Activated gamma-delta T cell (primary cell): ENCODE data around the gene C1orf159.

Experiments
- DNase-seq: peaks from one replicate; lab custom pipeline; 2025; lab: John Stamatoyannopoulos, UW

C1orf159 gene

DNA sequence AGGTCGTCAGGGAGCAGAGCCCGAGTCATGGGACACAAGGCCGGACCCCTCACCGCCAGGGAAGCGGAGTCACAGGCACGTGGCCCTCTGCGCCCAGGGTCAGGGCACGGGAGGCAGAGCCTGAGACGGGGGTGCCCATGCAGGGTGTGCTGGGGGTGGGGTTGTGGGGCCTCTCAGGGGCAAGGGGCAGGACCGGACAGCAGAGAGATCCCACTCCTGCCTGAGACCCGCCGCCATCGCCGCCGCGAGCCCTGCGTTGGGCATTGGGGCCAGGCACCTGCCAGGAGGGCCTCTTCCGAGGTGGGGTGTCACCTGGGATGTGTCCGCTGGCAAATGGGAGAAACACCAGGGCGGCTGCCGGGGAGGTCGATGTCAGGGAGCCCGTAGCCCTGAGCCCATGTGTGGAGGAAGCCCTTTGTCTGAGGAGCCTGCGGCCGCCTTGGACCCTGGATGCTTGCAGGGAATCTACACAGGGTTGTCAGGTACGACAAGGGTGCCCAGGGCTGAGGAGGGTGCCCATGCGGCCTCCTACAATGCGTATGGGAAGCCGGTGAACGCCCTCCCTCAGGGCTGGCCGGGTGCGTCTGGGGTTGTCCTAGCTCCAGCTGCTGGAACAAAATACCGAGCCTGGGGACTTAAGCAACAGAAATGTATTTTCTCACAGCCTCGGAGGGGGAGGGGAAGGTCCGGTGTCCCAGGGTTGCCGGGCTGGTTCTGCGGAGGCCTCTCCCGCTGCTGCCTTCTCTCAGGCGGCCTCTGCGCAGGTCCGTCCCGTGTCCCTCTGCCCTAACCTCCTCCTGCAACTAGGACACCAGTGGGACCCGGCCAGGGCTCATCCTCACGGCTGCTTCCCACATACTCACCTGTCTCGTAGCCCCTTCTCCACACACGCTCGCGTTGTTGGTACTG lies 16.4 kb upstream of the C1orf159 start:
- no peak for DNase-seq

DNA sequence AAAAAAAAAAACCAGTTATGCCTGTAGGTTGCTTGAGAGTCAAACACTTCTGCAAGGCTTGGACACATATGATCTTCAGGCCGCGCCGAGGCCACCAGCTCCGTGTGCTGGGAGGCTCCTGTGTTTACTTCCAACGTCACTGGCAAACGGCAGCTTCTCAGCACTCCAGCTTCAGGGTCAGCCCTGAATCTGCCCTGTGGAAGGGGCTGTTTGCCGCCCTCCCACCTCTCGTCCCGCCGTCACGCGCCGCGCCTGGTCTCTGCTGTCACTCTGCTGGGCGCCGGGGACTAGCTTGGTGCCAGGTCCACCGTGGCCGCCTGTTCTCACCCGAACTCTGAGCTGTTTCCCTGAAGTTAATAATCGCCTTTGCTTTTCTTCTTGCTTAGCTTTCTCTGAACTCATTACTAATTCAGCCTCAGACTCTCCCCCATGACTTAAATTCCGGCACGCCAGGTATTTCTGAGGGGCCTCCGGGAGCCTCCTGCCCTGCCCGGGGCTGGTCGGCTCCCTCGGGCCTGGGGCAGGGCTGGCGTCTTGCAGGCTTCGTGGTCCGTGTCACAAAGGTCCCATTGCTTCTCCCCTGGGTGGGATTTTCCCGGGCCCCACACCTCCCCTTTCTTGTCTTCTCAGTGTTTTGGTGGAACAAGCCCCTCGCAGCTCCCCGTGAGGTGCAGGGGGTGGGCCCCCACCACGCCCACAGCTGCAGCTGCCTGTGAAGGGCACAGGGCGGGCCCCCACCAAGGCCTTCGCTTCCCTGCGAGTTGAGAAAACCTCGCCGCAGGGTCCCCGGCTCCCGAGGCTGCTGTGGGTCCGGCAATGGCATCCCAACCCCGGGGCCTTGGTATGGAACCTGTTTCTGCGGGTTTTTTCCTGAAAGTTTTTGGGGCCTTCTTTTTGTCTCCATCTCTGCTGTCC lies 14.6 kb upstream of the C1orf159 start:
- DNase-seq: no peak

DNA sequence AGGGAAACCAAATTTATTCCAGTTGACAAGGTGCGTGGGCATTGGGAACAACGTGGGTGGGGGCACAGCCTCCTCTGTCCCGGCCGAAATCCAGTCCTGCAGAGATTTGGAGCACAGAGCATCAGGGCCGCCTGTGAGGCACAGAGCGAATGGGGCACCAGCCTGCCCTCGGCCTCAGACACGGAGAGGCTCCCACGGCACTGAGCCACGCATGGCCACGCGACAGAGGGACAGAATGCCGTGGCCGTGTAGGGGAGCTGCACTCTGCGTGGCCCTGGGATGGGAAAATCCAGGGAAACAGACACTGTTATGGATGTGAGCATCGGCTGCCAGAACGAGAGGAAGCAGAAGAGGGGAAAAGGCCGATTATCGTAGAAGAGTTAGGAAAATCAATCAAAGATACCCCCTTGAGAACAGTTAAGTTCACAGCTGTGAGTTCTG lies 13.5 kb upstream of the C1orf159 start:
- DNase-seq: no peak

DNA sequence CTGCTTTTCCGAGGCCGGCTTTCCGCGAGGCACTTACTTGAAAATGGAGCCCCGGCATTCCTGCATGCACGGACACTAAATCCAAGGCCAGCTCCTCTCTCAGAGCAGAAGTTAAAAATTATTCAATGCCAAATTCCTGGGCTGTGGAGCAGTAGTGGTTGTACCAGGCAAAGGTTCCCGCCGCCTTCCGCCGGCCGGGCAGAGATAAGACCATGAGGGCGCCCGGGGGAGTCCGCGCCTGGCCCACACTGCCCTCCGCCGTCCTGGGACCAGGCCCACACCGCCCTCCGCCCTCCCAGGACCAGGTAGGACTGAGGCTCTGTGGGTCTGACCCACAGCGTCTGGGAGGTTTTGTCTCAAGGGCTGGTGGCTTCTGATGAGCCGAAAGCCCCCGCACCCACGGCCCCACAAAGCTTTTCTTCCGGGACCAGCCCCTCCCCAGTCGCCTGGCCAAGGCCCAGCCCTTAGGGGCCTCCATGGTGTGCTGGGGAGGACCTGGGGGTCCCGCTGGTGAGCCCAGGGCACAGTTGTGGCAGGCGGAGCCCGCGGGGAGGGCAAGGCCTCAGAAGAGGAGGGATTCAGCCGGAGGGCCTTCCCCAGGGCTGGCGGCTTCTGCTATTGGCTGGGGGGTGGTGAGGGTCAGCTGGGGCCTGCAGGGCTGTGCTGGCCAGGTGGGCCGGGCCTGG lies 12.7 kb upstream of the C1orf159 start:
- no peak for DNase-seq

DNA sequence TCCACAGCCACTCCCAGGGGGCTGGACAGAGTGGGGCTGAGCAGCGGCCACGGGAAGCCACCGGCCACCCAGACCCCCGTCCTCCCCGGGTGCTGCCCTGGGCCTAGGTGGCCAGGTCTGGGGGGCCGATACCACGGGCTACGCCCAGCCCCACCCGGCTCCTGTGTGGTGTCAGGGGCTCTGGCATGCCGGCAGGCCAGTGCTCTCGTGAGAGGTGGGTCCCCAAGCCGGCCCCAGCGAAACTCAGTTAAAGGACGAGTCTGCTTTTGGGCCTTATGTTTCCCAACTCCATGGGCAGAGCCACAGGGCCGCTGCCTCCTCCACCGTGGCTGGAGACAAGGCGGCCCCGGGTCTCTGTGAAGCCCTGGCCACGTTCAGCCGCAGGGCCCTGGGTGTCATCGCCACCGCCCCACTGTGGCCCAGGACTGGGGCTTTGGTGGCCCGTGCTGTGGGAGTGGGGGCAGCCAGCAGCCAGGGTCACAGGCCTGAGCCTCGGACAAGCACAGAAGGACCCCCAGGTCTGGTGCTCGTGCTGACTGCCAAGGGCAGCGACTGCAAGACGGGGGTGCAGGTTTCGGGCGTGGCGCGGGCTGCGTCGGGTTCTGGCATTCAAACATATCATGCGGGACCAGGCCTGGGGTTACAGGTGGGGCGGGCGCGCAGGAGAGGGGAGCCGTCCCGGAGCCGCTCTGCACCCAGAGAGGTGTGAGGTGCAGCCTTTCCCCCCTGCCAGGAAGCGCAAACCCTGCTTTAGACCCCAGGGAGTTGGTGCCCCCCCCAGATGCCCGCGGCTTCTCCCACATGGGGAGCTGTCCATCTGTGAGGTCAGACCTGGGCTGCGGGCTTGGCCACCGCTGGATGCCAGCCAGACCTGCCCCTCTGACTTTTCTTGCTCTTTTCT lies 11.9 kb upstream of the C1orf159 start:
- DNase-seq: no peak

DNA sequence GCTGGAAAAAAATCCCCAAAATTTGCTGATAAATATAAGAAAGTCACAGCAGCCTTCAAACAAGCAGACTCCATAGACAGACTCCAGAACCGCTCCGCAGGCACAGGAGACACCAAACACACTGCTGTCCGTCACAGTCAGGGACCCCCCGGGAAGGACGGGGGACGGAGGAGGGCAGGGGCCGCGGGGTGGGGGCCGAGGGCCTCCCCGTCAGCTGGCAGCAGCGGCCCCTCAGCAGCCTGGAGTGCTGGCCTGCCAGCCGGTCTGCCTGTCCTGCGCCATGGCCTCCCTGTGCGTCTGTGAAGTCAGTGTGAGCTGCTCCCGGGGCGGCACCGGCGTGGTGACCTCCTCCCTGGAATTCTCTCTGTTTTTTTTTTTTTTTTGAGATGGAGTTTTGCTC lies 10.1 kb upstream of the C1orf159 start:
- DNase-seq: no peak

DNA sequence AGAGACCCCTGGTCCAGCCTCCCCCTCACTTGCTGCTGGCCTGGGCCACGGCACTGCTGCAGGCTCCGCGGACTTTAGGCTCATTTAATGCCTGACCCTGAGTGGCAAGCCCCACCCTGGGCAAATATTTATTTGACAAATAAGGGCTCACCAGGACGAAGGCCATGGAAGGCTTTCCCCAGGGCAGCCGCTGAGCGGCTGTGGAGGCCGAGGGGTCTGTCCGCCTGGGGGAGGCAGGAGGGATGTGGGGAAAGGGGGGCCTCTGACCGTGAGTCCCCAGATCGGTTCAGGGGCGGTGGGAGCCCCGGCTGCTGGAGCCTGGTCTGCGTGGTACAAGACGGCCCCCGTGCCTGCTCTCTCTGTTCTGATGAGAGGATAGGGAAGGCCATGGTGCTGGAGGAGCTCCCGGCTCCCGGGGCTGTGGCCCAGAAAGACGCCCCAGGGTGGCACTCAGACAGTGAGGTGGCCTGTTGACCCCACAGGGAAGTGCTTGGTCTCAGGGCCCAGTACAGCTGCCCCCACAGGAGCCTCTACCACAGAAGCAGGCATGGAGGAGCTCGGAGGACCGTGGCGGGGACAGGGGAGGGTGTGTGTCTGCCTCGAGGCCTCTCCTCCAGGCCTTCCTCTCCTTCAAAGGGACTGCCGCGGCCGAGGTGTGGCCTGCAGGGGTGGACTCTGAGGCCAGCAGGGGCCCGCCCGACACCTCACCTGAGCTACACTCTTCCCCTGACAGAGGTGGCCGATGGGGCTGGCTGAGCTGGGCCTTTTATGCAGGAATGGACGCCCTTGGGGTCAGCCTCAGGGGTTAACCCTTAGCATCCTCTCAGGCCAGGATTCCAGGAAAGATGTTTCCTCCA lies 9.1 kb upstream of the C1orf159 start:
- no peak for DNase-seq

DNA sequence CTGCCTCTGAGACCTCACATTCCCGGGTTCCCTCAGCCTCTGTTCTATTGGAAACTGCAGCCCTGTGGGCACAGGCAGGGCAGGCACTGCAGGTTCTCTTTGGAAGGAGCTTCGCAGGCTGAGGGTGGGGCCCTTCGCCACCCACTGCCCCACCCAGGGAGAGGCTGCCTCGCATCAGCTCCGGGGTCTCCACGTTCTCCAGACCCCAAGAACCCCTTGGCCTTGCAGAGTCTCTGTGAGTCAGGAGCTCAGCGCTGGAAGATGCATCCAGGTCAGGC lies 8.6 kb upstream of the C1orf159 start:
- DNase-seq: no peak

DNA sequence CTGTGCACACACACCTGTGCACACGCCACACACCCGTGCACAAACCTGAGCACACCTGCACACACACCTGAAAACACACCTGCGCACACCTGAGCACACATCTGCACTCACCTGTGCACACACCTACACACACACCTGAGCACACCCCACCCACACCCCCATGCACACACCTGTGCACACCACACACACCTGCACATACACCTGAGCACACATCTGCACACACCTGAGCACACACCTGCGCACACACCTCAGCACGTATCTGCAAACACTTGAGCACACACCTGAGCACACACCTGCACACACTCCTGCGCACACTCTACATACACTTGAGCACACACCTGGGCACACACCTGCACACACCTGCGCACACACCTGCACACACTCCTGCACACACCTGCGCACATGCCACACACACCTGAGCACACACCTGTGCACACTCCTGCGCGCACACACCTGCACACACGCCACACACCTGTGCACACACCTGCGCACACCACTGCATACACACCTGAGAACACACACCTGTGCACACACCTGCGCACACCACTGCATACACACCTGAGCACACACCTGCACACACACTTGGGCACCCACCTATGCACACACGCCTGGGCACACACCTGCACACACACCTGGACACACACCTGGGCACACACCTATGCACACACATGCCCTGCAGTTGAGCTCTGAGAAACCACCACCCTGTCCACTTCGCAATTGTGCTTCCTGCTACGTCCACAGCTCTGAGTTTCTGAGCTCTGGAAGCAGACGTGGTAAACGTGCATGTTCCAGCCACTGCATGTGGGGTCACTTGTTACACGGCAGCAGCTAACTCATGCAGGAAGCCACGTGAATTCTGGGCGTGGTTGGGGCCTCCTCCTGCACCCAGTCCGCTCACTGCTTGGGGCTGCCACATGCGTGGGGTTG lies 8.0 kb upstream of the C1orf159 start:
- no peak for DNase-seq

DNA sequence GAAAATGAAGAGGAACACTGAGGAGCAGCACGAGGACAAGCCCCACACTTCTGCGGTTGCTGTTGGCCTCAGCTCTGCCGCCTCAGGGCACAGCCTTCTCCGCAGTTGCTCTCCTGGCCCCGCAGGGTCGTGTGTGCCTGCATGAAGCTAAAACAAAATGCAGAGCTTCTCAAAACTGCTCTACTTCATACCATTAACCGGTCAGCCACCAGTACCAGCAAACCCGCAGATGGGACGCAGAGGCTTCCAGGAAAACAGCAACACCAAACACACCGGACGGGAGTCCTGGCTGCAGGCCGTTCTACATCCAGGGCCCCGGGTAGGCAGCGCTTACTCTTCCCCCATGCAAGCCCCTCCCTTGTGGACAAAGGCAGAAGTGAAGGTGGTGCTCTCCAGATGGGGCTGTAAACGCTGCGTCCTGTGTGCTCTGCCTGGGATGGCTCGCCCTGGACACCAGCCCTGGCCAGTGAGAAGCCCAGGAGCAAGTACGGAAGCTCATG lies 7.1 kb upstream of the C1orf159 start:
- DNase-seq: no peak

DNA sequence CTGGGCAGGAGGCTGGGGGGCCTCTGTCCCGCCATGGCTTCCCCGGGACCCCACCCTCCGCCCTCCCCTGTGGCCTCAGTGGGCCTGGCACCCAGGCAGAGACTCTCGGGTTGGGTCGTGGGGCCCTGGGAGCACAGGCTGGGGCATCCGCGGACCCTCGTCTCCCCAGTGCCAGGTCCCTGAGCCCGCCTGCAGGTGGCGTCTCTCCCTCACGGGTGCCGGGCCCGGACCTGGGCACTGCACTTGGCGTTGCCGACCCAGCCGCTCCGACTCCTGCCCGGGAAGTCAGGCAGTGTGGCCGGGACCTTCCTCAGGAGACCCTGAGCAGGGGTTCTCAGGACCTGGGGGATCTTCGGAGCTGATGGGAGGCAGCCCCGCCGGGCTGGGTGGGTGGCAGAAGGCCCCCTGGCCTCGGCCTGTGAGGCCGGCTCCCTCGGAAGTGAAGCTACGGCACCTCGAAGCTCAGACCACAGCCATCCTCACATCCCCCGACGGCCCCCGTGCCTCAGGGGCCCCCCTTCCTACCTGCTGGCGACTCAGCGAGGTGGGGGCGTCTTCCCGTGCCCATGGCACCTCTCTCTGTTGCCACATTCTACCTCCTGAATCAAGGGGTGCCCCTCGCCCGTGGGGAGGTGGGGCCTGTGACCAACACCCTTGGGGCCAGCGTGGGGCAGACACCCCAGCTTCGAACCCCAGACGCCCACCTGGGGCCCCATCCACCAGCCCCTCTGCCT lies 6.4 kb upstream of the C1orf159 start:
- peak; percentile 60 for DNase-seq

DNA sequence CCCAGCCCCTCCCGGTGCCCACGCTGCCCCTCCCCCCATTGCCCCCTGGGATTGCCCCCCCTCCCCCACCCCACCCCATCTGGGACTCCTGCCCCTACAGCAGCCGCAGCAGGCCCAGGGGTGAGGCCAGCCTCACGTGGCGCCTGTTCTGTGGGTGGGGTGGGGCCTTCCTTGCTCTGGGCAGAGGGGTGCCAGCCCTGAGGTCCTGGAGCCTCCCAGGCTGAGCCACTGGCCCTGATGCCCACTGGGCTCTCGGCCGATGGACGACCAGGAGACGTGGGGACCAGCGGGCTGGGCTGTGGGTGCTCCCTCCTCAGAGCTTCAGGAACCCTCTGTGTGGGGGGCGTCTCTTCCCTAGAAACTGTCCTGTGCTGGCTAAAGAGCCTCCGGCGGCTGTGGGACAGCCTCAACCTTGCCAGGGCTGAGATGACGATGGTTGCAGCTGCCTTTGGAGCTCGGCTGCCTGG lies 5.8 kb upstream of the C1orf159 start:
- no peak for DNase-seq

DNA sequence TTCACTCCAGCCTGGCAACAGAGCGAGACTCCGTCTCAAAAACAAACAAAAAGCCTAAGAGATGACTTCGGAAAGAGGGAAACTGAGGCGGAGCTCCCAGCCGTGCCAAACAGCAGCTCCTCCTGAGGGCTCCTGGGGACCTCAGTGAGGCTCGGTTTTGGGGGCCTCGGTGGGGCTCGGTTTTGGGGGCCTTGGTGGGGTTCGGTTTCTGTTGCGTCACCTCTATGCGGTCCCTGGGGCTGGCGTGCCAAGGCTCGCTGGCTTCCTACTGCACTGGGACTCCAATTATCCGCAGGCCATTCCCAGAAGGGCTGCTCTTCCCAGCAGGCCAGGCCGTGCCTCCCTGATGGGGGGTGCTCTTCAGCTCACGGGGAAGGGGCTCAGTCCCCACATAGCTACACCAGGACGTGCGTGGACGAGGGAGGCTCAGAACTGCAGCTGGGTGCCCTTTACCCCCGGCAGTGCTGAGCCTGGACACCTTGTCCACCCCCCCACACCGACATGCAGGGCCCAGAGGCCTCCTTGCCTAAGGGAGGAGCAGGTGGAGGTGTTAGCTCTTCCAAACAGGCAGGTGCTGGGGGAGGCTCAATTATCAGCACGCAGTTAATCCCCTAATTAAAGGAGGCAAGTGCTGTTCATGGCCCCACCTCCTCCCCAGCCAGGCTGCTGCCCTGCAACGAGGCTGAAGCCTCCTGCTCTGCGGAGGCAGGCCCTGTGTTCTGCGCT lies 5.1 kb upstream of the C1orf159 start:
- no peak for DNase-seq

DNA sequence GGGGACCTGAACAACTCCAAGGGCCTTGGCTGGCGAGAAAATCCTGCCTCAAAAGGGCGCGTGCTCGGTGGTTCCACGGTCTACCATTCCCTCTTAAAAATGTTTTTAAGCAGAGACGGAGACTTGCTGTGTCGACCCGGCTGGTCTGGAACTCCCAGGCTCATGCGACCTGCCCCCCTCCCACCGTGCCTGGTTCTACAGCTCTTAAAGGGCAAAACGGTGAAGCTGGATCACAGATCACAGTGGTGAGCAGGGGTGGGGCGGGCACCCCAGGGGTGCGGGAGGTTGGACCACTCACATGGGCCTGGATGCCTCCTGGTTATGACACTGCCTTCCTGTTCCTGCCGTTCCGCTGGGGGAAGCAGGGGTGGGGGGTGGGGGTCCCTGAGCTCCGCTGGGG lies 4.2 kb upstream of the C1orf159 start:
- DNase-seq: no peak

DNA sequence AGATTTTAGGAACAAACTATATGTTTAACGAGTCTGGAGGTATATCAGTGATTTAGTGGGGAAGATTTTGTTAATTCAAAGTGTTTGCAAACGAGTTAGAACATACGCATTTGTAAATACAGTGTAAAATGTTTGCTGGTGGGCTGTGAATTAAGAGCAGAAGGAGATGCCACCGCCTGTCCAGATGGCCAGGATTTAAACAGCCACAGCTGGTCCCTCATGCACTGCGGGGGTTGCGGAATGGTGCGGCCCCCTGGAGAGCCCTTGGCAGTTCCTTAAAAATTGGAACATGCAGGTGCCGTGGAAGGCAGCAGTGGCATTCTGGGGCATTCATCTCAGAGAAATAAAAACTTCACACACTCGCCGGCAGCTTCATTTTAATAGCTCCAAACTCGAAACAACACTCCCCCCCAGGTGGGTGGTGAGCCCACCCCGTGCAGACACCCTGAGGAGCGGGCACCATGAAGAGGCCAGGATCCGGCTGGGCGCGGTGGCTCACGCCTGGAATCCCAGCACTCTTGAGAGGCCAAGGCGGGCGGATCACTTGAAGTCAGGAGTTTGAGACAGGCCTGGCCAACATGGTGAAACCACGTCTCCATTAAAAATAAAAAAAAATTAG lies 3.5 kb upstream of the C1orf159 start:
- DNase-seq: no peak

DNA sequence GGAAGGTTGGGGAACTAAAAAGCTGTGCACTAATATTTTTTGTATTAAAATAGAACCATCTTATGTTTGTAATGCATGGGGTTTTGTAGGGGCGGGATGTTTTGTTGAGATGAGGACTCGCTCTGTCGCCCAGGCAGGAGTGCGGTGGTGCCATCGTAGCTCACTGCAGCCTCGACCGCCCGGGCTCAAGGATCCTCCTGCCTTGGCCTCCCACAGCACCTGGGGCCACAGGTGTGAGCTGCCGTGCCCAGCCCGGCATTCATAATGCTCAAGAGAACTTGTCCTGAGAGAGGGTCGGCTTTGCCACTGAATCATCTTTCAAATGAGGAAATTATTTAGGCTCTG lies 3.0 kb upstream of the C1orf159 start:
- DNase-seq: no peak
